SK-N-SH (cell line): ENCODE measurements around the gene DAB2. TPM values are rescaled to one million over a fixed set of nuclear protein-coding genes. Genes with fewer than 3 reads are reported as not detected.

Experiments used
- CTCF ChIA-PET: fragments of 300-600, 350-600 bp; formaldehyde crosslinking; extraction: SDS; loops from one replicate; lab custom pipeline; 2021; lab: Yijun Ruan, JAX
- POLR2A ChIA-PET: fragments of 350-600 bp; sonication (Branson Sonifier 250); formaldehyde crosslinking; extraction: SDS; loops from one replicate; lab custom pipeline; 2020; ENCODE audit warnings: antibody characterized with exemption, inconsistent platforms; lab: Yijun Ruan, JAX
- DNase-seq: peaks from one replicate; pipeline ENCODE4 v3.0.0; 2012
- H2AFZ ChIP-seq: fragments of 200-600 bp; sonication (generic); 2 replicates; pipeline ENCODE4 v1.8.1; 2016; ENCODE audit warnings: antibody characterized with exemption, mild to moderate bottlenecking, low read depth
- H3F3A ChIP-seq: fragments of 200-600 bp; sonication (generic); replicated peaks from 2 replicates; pipeline ENCODE3; 2016; ENCODE audit warnings: antibody characterized with exemption, mild to moderate bottlenecking; ENCODE audit not compliant: insufficient read depth
- H3K27ac ChIP-seq, 2 experiments: fragments of 200-500 bp in 1 of 2; fragments of 200-600 bp in 1 of 2; sonication (Bioruptor generic) in 1 of 2; sonication (generic), shearing (Covaris generic) in 1 of 2; 2 replicates each; pipeline versions ENCODE4 v1.5.1 to v1.6.1; 2014 to 2016; ENCODE audit warnings: low read depth in 2 of 2, inconsistent platforms in 1 of 2, low read length in 1 of 2, mild to moderate bottlenecking in 1 of 2, mixed read lengths in 1 of 2
- H3K27me3 ChIP-seq: fragments of 200-600 bp; sonication (generic), shearing (Covaris generic); 2 replicates; pipeline ENCODE4 v1.6.1; 2016; ENCODE audit warnings: mixed run types; ENCODE audit not compliant: insufficient read depth
- H3K36me3 ChIP-seq, 2 experiments: fragments of 200-500 bp in 1 of 2; fragments of 200-600 bp in 1 of 2; sonication (Bioruptor generic) in 1 of 2; sonication (generic) in 1 of 2; replicated peaks in 1 of 2; 2 replicates each; pipeline versions ENCODE3 to v1.5.1; 2014 to 2016; ENCODE audit warnings: low read length in 1 of 2, mild to moderate bottlenecking in 1 of 2; ENCODE audit not compliant: insufficient read depth in 2 of 2, control insufficient read depth in 1 of 2
- H3K4me1 ChIP-seq, 2 experiments: fragments of 200-500 bp in 1 of 2; fragments of 200-600 bp in 1 of 2; sonication (Bioruptor generic) in 1 of 2; sonication (generic), shearing (Covaris generic) in 1 of 2; 2 replicates each; pipeline versions ENCODE4 v1.5.1 to v1.6.1; 2014 to 2016; ENCODE audit warnings: low read depth in 1 of 2, low read length in 1 of 2, mixed run types in 1 of 2; ENCODE audit not compliant: insufficient read depth in 2 of 2, control insufficient read depth in 1 of 2
- H3K4me2 ChIP-seq: fragments of 200-600 bp; sonication (generic), shearing (Covaris generic); 2 replicates; pipeline ENCODE4 v1.6.1; 2017; ENCODE audit warnings: mixed run types
- H3K4me3 ChIP-seq, 2 experiments: fragments of 200-500 bp in 1 of 2; fragments of 200-600 bp in 1 of 2; sonication (Bioruptor generic) in 1 of 2; sonication (generic), shearing (Covaris generic) in 1 of 2; 2 replicates each; pipeline versions ENCODE4 v1.5.1 to v1.8.1; 2014 to 2016; ENCODE audit warnings: low read depth in 2 of 2, inconsistent platforms in 1 of 2, low read length in 1 of 2, mild to moderate bottlenecking in 1 of 2, mixed read lengths in 1 of 2, moderate library complexity in 1 of 2
- H3K79me2 ChIP-seq: fragments of 200-600 bp; sonication (generic); 2 replicates; pipeline ENCODE4 v1.8.1; 2017; ENCODE audit warnings: mild to moderate bottlenecking; ENCODE audit not compliant: insufficient read depth
- H3K9ac ChIP-seq: fragments of 200-600 bp; sonication (generic); 2 replicates; pipeline ENCODE4 v1.6.1; 2017; ENCODE audit warnings: mixed run types
- H3K9me2 ChIP-seq: fragments of 200-600 bp; sonication (generic); 2 replicates; pipeline ENCODE4 v1.6.1; 2017; ENCODE audit warnings: mixed run types
- H3K9me3 ChIP-seq: fragments of 200-600 bp; sonication (generic); 2 replicates; pipeline ENCODE4 v1.6.1; 2017; ENCODE audit warnings: mixed run types, mild to moderate bottlenecking, moderate library complexity
- H4K20me1 ChIP-seq: fragments of 200-600 bp; sonication (generic); 2 replicates; pipeline ENCODE4 v1.6.1; 2017; ENCODE audit warnings: mild to moderate bottlenecking, mixed run types; ENCODE audit not compliant: insufficient read depth
- CHD2 ChIP-seq: fragments of 150-350 bp; IDR thresholded peaks from 2 replicates; pipeline ENCODE4 v1.6.1; 2018; ENCODE audit warnings: low read length; ENCODE audit not compliant: partially characterized antibody
- CTCF ChIP-seq: fragments of 200-600 bp; sonication (generic); IDR thresholded peaks from 2 replicates; pipeline ENCODE4 v1.6.1; 2017; ENCODE audit warnings: antibody characterized with exemption, mild to moderate bottlenecking, moderate library complexity
- EZH2phosphoT487 ChIP-seq: fragments of 200-600 bp; sonication (generic); IDR thresholded peaks from 2 replicates; pipeline ENCODE4 v1.6.1; 2017; ENCODE audit warnings: low read depth, mixed run types, mild to moderate bottlenecking, antibody characterized with exemption, moderate library complexity, borderline replicate concordance
- FOSL2 ChIP-seq: IDR thresholded peaks from 2 replicates; pipeline ENCODE4 v1.4.0; 2012; ENCODE audit warnings: low read depth, mild to moderate bottlenecking, moderate library complexity, borderline replicate concordance
- FOXM1 ChIP-seq: IDR thresholded peaks from 2 replicates; pipeline ENCODE4 v1.4.0; 2012; ENCODE audit warnings: low read depth, mild to moderate bottlenecking
- JUND ChIP-seq: IDR thresholded peaks from 2 replicates; pipeline ENCODE4 v1.4.0; 2012
- MEF2A ChIP-seq: IDR thresholded peaks from 2 replicates; pipeline ENCODE4 v1.4.0; 2012; ENCODE audit warnings: low read depth, borderline replicate concordance
- MXI1 ChIP-seq: IDR thresholded peaks from 2 replicates; pipeline ENCODE4 v1.6.1; 2012; ENCODE audit warnings: mild to moderate bottlenecking, low read depth, low read length, improper control_type of control experiment
- PBX3 ChIP-seq: IDR thresholded peaks from 2 replicates; pipeline ENCODE4; 2012
- REST ChIP-seq: IDR thresholded peaks from 2 replicates; pipeline ENCODE4 v1.6.1; 2012; ENCODE audit warnings: mild to moderate bottlenecking, low read depth, low read length, moderate library complexity
- RFX5 ChIP-seq: IDR thresholded peaks from 2 replicates; pipeline ENCODE4 v1.6.1; 2012; ENCODE audit warnings: mild to moderate bottlenecking, improper control_type of control experiment, low read length
- SIN3A ChIP-seq: IDR thresholded peaks from 2 replicates; pipeline ENCODE4 v1.6.1; 2012; ENCODE audit warnings: low read depth, mild to moderate bottlenecking, low read length, moderate library complexity, borderline replicate concordance
- TAF1 ChIP-seq: IDR thresholded peaks from 2 replicates; pipeline ENCODE4 v1.6.1; 2012; ENCODE audit warnings: low read depth, mild to moderate bottlenecking, low read length, moderate library complexity, borderline replicate concordance
- TCF12 ChIP-seq: IDR thresholded peaks from 2 replicates; pipeline ENCODE4 v1.4.0; 2012
- TEAD4 ChIP-seq: IDR thresholded peaks from 2 replicates; pipeline ENCODE4 v1.4.0; 2012; ENCODE audit warnings: mild to moderate bottlenecking, borderline replicate concordance; ENCODE audit not compliant: insufficient read depth
- USF1 ChIP-seq: IDR thresholded peaks from 2 replicates; pipeline ENCODE4 v1.4.0; 2012; ENCODE audit warnings: low read depth, borderline replicate concordance
- WGBS: methylation state at CpG from one replicate; pipeline ENCODE4 v1.1.6; 2017; ENCODE audit warnings: low lambda C conversion rate; 5-methylcytosine and 5-hydroxymethylcytosine counted together
- polyA plus RNA-seq, 3 experiments: library from polyadenylated mRNA; depleted of rRNA; stranded (reverse); fragments of >200 nt; gene quantifications; 2 replicates each; pipeline ENCODE4 v1.2.3, GENCODE V29; 2012
- TF ChIP-seq, protein P1 (sequence below): IDR thresholded peaks from 2 replicates; pipeline ENCODE4 v1.4.0; 2012; ENCODE audit warnings: low read depth, borderline replicate concordance

DAB2 gene
- polyA plus RNA-seq, 1 of the 3 experiments (the other 2 are of a cell fraction) = 23.7 TPM

- H3F3A ChIP-seq = peaks cover 4% of the 10 kb centered on the region
- no peak overlapping the region for H3K9ac ChIP-seq
- no peaks in the 10 kb centered on the region for H3K9me2 ChIP-seq
- POLR2A ChIA-PET = no interaction called here
- no peak overlapping the region for H3K4me2 ChIP-seq
- no peak overlapping the region for H3K27ac ChIP-seq
- H3K27me3 ChIP-seq = peaks cover 15% of the 10 kb centered on the region; the same call in 1 of the 2 replicates
- no peak for TF ChIP-seq RFX5
- no peak for TF ChIP-seq EZH2phosphoT487
- no peak for TF ChIP-seq FOXM1
- no peak for TF ChIP-seq MEF2A
- no peak for TF ChIP-seq JUND
- TF ChIP-seq TCF12 = no peak
- WGBS = 32% methylated on average over 7 of the region's 7 CpGs
- CTCF ChIA-PET = interaction anchor here (1.4 to 1.6 kb wide), 2 partner anchors 18 to 79 kb away, joined by 3 to 5 read pairs; no protein-coding TSS in a partner anchor
- DNase-seq = no peak
- no peaks in the 10 kb centered on the region for H3K9me3 ChIP-seq
- no peaks in the 10 kb centered on the region for H4K20me1 ChIP-seq
- H3K4me3 ChIP-seq = no peak overlapping the region
- no peaks in the 10 kb centered on the region for H3K79me2 ChIP-seq
- H3K4me1 ChIP-seq = peaks cover 0 to 4% of the 10 kb centered on the region in 2 experiments; a peak in 1 of 4 replicates
- no peak overlapping the region for H2AFZ ChIP-seq
- no peaks in the 10 kb centered on the region for H3K36me3 ChIP-seq
Observed at GRCh38 chr5:39455645-39456044, 30.9 kb upstream of the DAB2 start.

GRCh38 chr5:39453606-39454005 is 28.8 kb upstream of the DAB2 start:
- Histone ChIP-seq H3K9me2 (no peaks in the 10 kb centered on the region), H3K4me1 (peaks cover 0 to 4% of the 10 kb centered on the region in 2 experiments; a peak in 1 of 4 replicates), H3K9ac (no peak overlapping the region), H4K20me1 (no peaks in the 10 kb centered on the region), H3F3A (no peaks in the 10 kb centered on the region), H3K4me3 (no peak overlapping the region), H3K4me2 (no peak overlapping the region), H3K36me3 (no peaks in the 10 kb centered on the region), H3K9me3 (no peaks in the 10 kb centered on the region), H3K79me2 (no peaks in the 10 kb centered on the region), H3K27me3 (peaks cover 15% of the 10 kb centered on the region; the same call in 1 of the 2 replicates), H2AFZ (no peak overlapping the region), H3K27ac (no peak overlapping the region)
- TF ChIP-seq JUND (no peak), TAF1 (no peak), EZH2phosphoT487 (no peak), SIN3A (no peak), REST (no peak), USF1 (no peak), FOSL2 (no peak), CTCF (no peak), CHD2 (no peak), MXI1 (no peak), TEAD4 (no peak), PBX3 (no peak)
- TF ChIP-seq, protein P1, sequence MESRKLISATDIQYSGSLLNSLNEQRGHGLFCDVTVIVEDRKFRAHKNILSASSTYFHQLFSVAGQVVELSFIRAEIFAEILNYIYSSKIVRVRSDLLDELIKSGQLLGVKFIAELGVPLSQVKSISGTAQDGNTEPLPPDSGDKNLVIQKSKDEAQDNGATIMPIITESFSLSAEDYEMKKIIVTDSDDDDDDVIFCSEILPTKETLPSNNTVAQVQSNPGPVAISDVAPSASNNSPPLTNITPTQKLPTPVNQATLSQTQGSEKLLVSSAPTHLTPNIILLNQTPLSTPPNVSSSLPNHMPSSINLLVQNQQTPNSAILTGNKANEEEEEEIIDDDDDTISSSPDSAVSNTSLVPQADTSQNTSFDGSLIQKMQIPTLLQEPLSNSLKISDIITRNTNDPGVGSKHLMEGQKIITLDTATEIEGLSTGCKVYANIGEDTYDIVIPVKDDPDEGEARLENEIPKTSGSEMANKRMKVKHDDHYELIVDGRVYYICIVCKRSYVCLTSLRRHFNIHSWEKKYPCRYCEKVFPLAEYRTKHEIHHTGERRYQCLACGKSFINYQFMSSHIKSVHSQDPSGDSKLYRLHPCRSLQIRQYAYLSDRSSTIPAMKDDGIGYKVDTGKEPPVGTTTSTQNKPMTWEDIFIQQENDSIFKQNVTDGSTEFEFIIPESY = no peak
- no peak for DNase-seq
- CTCF ChIA-PET = no interaction called here
- POLR2A ChIA-PET = no interaction called here
